ENCODE data around the gene ZNF83.

DNA sequence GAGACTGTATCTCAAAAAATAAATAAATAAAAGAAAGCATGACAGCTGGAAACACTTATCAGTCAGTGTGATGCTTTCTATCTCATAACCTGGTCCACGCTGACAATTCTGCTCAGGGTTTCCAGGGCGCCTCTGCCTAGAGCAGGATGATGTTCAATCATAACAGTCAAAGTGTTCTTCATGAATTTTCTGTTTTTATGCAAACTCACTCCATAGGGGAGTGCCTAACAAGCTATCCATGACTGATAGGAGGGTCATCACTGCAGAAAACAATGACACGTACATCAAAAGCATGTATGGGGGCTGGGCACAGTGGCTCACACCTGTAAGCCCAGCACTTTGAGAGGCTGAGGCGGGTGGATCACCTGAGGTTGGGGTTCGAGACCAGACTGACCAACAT lies 41.4 kb upstream of the ZNF83 start:
- TF ChIP-seq TAF1 (IDR thresholded peaks at IDR 0.05; ENCODE audit: low read depth) (no peak), EP300 (conservative IDR thresholded peaks at IDR 0.05; ENCODE audit: poor library complexity, severe bottlenecking) (no peak), POLR2AphosphoS5 (IDR thresholded peaks at IDR 0.05) (no peak), MXI1 (conservative IDR thresholded peaks at IDR 0.05; ENCODE audit: poor library complexity, severe bottlenecking) (no peak), SMC3 (conservative IDR thresholded peaks at IDR 0.05; ENCODE audit: poor library complexity) (no peak), EZH2 (IDR thresholded peaks at IDR 0.05; ENCODE audit: borderline replicate concordance, insufficient read depth, low read length, poor library complexity, severe bottlenecking) (no peak)
- TF ChIP-seq, protein P1, sequence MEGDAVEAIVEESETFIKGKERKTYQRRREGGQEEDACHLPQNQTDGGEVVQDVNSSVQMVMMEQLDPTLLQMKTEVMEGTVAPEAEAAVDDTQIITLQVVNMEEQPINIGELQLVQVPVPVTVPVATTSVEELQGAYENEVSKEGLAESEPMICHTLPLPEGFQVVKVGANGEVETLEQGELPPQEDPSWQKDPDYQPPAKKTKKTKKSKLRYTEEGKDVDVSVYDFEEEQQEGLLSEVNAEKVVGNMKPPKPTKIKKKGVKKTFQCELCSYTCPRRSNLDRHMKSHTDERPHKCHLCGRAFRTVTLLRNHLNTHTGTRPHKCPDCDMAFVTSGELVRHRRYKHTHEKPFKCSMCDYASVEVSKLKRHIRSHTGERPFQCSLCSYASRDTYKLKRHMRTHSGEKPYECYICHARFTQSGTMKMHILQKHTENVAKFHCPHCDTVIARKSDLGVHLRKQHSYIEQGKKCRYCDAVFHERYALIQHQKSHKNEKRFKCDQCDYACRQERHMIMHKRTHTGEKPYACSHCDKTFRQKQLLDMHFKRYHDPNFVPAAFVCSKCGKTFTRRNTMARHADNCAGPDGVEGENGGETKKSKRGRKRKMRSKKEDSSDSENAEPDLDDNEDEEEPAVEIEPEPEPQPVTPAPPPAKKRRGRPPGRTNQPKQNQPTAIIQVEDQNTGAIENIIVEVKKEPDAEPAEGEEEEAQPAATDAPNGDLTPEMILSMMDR (IDR thresholded peaks at IDR 0.05; ENCODE audit: poor library complexity, severe bottlenecking), result no peak
- TF ChIP-seq, protein P2, sequence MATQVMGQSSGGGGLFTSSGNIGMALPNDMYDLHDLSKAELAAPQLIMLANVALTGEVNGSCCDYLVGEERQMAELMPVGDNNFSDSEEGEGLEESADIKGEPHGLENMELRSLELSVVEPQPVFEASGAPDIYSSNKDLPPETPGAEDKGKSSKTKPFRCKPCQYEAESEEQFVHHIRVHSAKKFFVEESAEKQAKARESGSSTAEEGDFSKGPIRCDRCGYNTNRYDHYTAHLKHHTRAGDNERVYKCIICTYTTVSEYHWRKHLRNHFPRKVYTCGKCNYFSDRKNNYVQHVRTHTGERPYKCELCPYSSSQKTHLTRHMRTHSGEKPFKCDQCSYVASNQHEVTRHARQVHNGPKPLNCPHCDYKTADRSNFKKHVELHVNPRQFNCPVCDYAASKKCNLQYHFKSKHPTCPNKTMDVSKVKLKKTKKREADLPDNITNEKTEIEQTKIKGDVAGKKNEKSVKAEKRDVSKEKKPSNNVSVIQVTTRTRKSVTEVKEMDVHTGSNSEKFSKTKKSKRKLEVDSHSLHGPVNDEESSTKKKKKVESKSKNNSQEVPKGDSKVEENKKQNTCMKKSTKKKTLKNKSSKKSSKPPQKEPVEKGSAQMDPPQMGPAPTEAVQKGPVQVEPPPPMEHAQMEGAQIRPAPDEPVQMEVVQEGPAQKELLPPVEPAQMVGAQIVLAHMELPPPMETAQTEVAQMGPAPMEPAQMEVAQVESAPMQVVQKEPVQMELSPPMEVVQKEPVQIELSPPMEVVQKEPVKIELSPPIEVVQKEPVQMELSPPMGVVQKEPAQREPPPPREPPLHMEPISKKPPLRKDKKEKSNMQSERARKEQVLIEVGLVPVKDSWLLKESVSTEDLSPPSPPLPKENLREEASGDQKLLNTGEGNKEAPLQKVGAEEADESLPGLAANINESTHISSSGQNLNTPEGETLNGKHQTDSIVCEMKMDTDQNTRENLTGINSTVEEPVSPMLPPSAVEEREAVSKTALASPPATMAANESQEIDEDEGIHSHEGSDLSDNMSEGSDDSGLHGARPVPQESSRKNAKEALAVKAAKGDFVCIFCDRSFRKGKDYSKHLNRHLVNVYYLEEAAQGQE (IDR thresholded peaks at IDR 0.05; ENCODE audit: borderline replicate concordance), result no peak

Data from neural cell (in vitro differentiated cells).